Stimulated activated naive CD4-positive, alpha-beta T cell (primary cell): ENCODE data around the gene KIR3DL2.
"Not testable (repeated sequence)": the region's sequence is repeated elsewhere in the genome, so short reads cannot be mapped to it uniquely, and the experiment has no call there.

Experiments used
- DNase-seq, 6 experiments: peaks; one replicate each; lab custom pipeline; 2025; lab: John Stamatoyannopoulos, UW

KIR3DL2 gene

GRCh38 chr19:54871696-54872095, 21.5 kb downstream of the KIR3DL2 start:
- DNase-seq, result no peak

- DNase-seq, result no peak
Observed at GRCh38 chr19:54873990-54874389, 23.7 kb downstream of the KIR3DL2 start, which contains the start of gene FCAR. Gene FCAR, plus strand, starts transcription at chr19:54874235. Its CDS starts 55 bp downstream, at chr19:54874290.

- DNase-seq, result no peak
Observed at GRCh38 chr19:54875506-54875905, 25.3 kb downstream of the KIR3DL2 start.

- DNase-seq, result no peak
Observed at GRCh38 chr19:54877471-54877870, 27.2 kb downstream of the KIR3DL2 start.

DNA sequence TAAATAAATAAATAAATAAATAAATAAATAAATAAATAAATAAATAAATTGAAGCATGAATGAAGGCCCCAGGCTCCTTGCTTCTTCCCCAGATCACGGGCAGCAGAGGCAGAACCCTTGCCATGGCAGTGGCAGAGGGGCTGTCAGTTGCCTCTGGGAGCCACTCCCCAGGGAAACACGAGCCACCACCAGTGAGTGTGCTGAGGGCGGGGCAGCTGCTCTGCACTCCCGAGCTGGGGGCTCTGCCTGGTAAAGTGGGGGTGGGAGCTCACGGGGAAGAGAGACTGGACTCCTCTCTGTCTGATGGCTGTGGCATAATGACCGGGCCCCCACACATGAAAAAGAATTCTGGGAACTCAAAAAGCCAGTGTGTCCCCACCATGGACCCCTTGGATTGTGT, 31.6 kb downstream of the KIR3DL2 start:
- DNase-seq, result no peak

GRCh38 chr19:54882758-54883157, 32.5 kb downstream of the KIR3DL2 start:
- DNase-seq, result no peak

GRCh38 chr19:54883228-54883627, 33.0 kb downstream of the KIR3DL2 start:
- no peak for DNase-seq

DNA sequence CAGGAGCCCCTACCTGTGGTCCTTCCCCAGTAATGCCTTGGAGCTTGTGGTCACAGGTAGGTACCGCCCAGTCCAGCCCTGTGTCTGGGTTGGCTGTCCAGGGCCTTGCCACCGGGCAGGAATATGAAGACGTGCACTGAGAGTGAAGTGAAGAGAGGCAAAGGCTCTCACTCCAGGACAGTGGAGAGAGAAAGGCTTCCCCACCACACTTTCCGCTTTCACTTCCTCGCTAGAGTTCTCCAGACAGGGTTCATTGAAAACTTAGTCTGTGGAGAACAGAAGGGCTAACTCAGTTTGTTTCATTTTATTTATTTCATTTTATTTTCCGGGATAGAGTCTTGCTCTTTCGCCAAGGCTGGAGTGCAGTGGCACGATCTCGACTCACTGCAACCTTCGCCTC, 38.0 kb downstream of the KIR3DL2 start:
- DNase-seq, result no peak

DNA sequence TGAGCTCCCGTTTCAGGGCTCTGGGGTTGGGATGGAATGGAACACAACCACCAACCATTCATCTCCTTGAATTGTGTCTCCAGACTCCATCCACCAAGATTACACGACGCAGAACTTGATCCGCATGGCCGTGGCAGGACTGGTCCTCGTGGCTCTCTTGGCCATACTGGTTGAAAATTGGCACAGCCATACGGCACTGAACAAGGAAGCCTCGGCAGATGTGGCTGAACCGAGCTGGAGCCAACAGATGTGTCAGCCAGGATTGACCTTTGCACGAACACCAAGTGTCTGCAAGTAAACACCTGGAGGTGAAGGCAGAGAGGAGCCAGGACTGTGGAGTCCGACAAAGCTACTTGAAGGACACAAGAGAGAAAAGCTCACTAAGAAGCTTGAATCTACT, 39.3 kb downstream of the KIR3DL2 start:
- no peak for DNase-seq

DNA sequence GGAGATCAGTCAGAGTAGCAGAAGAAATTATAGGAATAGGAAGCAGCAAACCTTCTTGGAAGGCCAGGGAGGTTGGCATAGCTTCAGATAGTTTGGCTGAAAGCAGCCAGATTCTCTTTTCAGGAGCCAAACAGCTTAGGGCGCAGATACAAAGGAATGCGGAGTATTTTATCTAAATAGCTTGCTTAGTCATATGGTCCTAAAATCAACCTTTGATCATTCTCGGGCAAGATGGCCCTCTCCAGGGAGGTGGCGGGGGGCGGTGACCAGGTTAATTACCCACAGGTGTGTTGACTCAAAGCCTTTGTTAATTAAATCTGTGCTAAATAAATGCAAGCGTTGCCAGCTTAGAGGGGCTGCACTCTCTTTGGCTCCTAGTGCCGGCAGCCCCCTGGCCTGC, 43.2 kb downstream of the KIR3DL2 start:
- DNase-seq, result no peak

DNA sequence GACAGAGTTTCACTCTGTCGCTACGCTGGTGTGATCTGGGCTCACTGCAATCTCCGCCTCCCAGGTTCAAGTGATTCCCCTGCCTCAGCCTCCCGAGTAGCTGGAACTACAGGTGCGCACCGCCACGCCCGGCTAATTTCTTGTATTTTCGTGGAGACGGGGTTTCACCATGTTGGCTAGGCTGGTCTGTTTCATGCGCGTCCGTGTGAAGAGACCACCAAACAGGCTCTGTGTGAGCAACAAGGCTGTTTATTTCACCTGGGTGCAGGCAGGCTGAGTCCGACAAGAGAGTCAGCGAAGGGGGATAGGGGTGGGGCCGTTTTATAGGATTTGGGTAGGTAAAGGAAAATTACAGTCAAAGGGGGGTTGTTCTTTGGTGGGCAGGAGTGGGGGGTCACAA, 43.9 kb downstream of the KIR3DL2 start:
- not testable (repeated sequence) for DNase-seq

- no peak for DNase-seq
Observed at GRCh38 chr19:54896036-54896435, 45.8 kb downstream of the KIR3DL2 start.

DNA sequence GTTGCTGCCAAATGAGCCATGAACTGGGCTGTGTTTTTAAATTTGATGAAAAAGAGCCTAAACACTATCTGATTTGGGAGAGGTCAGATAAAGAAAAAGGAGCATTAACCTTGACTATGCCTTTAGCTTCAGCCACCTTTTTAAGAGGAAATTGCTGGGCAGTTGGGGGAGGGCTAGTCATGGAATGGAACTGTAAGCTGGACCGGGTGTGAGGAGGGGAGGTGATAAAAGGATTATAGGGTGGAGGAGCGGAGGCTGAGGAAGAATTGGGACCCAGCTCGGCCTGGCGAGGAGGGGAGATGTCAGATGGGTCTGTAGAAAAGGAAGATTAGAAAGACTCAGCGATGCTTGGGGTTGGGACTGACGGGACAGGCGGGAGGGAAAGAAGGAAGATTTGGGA, 48.4 kb downstream of the KIR3DL2 start:
- DNase-seq, result not testable (repeated sequence)

GRCh38 chr19:54899646-54900045, 49.4 kb downstream of the KIR3DL2 start:
- DNase-seq, result not testable (repeated sequence)

DNA sequence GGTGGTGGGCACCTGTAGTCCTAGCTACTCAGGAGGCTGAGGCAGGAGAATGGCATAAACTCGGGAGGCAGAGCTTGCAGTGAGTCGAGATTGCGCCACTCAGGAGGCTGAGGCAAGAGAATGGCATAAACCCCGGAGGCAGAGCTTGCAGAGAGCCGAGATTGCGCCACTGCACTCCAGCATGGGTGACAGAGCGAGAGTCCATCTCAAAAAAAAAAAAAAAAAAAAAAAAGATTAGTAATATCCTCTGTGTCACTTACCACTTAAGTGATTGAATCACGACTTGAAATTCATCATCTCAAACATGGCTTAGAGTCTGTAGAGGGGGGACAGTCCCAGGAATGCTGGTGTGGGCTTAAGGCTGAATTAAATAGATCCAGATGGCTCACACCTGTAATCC, 50.9 kb downstream of the KIR3DL2 start:
- not testable (repeated sequence) for DNase-seq

DNA sequence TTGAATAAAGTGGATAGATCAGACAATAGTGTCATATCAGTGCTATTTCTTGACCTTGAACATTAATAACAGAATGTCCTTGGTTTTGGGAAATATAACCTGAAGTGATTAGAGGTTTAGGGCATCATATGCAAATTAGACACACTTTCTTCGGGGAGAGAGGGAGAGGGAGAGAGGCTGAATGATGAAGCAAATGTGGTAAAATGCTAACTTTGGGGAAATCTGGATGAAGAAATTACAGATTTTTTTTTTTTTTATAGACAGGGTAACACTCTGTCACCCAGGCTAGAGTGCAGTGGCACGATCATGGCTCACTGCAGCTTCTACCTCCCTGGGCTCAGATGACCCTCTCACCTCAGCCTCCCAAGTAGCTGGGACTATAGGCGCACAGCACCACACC, 51.8 kb downstream of the KIR3DL2 start:
- no peak for DNase-seq

DNA sequence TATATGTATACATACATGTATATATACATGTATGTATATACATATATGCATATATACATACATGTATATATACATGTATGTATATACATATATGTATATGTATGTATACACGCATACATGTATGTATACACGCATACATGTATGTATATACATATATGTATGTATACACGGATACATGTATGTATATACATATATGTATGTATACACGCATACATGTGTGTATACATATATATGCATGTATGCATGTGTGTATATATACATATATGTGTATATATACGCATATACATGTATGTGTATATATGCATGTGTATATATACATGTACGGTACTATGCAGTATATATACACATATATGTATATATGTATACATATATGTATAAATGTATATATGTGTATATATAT, 53.1 kb downstream of the KIR3DL2 start:
- DNase-seq, result no peak

DNA sequence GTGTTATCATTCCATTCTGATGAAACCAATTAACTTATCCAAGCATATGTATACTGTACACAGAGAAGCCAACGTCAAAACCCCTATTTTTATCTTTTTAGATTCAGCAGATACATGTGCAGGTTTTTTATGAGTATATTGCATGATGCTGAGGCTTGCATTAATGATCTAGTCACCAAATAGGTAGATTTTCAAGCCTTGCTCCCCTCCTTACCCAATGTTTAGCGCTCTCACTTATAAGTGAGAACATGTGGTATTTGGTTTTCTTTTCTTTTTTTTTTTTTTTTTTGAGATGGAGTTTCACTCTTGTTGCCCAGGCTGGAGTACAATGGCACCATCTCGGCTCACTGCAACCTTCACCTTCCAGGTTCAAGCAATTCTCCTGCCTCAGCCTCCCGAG, 54.0 kb downstream of the KIR3DL2 start:
- not testable (repeated sequence) for DNase-seq

DNA sequence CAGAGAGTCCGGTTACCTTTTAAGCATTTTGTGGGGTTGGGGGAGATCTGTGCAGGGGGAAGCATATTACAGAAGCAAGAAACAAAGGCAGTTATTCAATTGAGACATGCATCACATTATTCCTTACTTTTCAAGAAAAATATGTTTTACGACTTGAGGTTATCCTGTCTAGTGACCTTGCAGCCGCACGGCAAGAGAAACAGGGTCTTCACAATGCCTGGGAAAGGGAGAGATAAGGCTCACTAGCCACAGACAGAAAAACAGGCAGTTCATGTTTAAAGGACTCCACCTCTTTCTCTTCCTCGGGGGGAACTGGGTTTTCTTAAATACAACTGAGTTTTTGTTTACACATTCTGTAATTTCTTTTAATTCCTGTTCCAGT, 55.2 kb downstream of the KIR3DL2 start:
- no peak for DNase-seq

DNA sequence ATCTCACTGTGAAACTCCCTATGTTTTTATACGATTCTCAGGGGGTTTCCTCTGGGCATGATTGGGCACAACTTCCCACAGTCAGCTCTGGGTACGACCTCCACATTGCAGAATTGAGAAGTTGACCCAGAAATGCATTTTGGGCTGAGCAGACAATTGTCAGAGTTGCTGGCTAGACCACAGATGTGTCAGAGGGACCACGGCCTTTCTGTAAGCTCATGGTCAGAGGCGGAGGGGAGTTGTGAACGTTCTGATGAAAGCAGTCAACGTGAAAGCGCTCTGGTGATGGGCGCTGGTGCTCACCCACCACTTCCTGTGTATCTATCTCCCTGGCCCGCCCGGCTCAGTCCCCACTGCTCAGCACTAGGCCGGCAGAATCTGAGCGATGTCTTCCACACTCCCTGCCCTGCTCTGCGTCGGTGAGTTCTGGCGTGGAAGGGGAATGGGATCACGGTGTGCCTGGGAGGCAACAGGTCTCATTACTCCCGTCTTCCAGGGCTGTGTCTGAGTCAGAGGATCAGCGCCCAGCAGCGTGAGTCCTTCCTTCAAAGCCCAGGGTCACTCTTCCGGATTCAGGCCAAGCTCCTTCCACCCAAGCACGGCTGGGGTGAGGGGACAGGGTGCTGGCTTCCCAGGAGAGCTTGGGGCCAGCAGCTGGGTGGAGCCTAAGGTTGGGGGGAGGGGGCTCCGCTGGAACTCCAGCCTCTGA, 55.7 kb downstream of the KIR3DL2 start, which contains the start of gene NCR1:
NCR1 (plus strand) TSS at position 346 of the 709 bp plus-strand sequence; CDS start at position 386, 40 bp downstream.
- DNase-seq, result no peak

- DNase-seq, result no peak
Observed at GRCh38 chr19:54906819-54907218, 56.6 kb downstream of the KIR3DL2 start.

DNA sequence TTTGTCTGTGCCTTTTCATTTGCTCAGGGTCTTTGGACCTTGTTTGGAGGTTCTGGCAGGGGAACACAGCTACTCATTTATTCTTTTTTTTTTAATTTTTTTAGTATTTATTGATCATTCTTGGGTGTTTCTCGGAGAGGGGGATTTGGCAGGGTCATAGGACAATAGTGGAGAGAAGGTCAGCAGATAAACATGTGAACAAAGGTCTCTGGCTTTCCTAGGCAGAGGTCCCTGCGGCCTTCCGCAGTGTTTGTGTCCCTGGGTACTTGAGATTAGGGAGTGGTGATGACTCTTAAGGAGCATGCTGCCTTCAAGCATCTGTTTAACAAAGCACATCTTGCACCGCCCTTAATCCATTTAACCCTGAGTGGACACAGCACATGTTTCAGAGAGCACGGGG, 57.7 kb downstream of the KIR3DL2 start:
- not testable (repeated sequence) for DNase-seq
